Measurements from ENCODE around the gene ATF3.
A peak's percentile ranks its signal among the peaks of the same experiment; 100 is the strongest.
"Not testable (repeated sequence)": the region's sequence is repeated elsewhere in the genome, so short reads cannot be mapped to it uniquely, and the experiment has no call there.

ATF3 gene

DNA sequence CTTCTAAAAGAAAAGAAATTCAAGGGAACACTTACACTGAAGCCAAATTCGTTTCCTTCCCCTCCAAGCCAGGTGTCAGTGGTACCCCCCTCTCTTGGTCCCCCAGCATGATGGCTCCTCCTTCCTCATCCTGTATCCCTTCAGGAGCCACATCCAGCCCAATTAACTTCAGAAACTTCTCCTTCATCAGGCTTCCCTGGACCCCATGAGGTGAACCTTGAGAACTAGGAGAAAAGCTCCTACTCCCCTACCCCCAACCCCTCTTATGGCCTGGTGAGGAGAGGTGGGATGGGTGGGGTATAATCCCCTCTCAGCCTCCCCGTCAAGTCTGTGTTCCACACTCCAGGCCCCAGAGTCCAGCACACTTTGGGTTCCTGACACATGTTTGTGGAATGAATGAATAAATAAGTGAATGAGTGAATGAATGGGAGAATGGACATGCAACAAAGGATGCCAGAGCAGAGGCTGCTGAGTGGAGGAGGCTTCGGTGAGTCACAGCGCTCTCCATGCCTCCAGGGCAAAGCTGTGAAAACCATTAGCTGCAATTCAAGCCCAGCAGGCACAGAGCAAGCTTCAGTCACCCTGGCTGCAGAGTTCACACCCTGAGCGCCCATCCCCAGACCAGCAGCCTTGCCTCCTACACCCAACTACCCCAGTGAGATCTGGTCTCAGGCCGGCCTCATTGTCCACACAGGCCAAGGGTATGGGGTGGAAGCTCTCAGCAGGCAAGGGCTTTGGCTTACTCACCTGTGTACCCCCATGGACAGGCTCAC is 47.3 kb downstream of the ATF3 start:
- peak; percentile 7 for DNase-seq

DNA sequence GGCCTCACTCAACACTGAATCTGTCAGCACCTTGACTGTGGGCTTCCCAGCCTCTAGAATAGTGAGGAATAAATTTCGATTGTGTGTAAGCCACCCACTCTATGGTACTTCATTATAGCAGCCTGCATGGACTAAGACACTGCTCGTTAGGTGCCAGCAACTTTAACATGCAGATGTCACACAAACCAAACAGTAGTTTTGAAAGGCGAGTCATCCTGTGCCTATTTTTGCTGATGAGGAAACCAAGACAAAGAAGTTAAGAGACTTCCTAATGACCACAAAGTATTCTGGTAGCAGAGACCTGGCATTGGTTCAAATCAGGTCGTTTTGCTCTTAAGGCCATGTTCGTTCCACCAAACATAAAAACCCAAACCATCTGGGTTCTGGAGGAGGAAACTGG is 48.2 kb downstream of the ATF3 start:
- no peak for DNase-seq

- not testable (repeated sequence) for DNase-seq
Measured at GRCh38 chr1:212658250-212658649, 49.7 kb downstream of the ATF3 start.

DNA sequence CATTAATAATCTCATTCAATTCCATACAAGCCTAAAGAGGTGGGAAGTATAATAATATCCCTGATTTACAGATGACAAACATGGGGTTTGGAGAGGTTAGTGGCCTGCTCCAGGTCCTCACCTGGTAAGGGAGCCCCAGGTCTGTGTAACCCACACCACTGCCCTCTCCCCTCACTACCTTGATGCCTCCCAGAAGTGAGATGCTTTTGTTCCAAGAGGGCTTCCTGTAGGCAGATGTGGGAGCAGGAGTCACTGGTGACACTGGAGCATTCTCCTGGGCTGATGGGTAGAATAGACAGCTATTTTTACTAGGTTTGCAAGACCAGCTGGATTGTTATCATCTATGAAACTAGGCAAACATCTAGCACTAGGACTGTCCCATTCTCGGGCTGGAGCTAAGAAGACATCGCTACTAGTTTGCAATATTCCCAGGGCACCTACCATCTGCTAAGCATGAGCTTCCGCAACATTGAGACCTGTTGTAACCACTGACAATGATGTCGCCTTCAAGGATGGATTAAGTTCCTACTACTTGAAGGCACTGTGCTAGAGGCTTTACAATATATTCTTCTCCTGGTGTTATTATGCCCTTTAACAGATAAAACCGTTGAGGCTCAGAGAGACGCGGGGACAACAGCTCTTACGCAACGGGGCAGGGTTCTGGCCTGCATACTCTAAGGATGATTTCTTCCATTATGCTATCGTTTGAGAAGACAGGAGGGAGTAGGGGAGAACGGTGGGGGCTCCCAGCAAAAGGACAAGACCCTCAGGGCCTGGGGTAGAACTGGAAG is 56.0 kb downstream of the ATF3 start:
- no peak for DNase-seq

DNA sequence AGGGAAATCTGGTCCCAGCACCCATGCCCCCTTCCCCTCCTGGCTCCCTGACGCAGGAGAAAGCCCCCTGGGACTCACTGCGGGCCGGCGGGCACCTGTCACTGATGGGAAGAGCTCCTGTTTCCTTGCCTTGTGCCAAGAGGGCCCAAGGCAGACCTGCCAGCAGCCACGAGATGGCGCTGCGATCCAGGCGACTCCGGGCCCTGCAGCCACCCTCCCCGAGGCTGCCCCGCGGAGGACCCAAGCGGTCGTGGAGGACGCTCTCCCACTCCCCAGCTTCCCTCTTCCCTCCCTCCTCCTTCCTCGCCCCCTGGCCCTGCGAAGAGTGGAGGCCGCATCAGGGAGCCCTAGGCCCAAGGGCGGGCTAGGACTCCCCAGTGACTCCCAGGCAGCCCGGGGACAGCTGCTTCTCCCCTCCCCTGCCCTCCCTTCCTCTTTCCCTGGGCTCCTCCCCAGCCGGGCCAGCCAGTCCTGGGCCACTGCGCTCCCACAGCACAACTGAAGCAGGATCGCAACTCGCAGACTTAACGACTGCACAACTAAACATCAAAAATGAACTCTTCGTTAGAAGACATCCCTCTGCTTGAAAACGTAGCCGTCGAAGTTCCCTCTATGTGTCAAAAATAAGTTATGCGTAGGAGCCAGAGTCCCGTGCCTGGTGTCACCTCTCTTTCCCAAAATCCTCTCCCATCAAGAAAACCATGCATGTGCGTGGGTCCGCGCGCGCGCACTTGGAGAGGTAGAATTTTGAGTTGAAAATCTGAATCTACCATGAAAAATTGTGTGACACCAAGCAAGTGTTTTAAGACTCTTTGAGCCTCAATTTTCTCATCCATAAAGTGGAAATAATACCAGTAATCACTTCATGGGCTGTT is 56.9 kb downstream of the ATF3 start:
- peak; percentile 80 for DNase-seq

GRCh38 chr1:212666116-212666775 is 57.7 kb downstream of the ATF3 start:
- DNase-seq: no peak

DNA sequence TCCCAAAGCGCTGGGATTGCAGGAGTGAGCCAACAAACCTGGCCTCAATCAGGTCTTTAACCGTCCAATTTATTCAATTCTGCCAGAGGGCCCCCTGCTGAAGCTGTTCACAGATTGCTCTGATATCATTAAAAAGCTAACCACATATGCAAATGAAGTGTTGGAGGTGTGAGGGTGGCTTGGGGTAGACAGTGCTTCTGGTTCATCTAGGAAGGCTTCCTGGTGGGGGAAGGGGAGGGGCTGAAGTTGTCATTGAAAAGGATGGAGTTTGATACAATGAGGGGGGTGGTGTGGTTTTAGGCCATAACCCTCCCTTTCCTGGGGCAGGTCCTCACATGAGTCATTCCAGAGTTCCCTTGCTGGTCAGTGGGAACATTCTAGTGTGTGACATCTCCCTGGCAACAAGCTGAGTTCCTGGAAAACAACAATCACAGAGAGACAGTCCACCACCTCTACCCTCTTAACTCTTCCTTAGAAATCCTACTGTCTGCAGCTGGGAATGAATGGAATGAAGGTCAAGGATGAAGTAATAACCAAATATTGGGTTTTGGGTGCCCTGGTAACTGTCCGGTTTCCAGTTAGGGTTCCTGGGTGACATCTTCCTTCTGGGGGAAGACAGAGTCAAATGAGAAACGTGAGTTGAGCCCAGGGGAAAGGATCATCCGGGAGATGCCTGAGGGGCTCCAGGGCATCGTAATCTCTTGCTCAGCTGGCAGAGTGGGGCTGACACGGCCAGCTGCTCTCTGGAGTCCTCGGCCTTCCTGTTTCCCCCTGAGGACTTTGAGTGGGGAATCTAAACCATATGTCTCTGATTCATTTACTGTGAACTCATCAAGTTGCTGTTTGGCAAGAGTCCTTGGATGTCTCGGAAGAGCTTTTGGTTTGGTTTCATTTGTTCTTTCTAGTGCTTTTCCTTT is 58.9 kb downstream of the ATF3 start:
- DNase-seq: peak; percentile 93

DNA sequence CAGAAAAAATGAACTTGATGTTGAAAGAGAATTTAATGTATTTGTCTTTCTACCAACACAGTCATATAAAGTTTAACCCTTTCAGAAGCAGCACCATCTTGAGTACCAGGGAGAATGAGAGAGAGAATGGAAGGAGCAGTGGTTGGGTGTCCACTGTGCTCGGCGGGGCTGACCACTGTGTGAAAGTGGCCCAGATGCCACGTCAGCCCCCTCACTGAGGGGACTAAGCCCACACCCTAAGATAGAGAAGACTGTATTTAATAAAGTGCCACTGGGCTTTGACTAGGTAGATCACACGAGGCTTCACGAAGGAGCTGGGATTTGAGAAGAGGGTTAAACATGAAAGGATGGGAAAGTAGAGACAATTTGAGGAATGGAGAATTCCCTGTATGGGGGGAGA is 59.9 kb downstream of the ATF3 start:
- DNase-seq: no peak

DNA sequence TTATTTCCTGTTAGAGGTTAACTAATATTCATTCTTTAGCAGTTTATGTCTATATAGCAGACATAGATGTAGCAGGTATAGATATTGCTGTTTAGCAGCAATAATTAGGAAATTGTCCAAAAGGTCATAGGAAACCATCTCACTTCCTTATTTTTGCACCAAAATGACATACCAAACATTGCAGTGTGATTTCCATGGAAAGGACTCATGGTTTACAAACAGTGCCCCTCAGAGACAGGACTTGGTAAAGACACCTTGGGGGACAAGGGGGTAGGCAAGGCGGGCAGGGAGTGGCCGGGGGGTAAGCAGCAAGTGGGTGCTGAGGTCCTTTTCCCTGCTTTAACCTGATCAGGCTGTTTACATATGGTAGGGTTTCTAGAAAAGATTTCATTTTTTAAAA is 60.5 kb downstream of the ATF3 start:
- peak; percentile 22 for DNase-seq

DNA sequence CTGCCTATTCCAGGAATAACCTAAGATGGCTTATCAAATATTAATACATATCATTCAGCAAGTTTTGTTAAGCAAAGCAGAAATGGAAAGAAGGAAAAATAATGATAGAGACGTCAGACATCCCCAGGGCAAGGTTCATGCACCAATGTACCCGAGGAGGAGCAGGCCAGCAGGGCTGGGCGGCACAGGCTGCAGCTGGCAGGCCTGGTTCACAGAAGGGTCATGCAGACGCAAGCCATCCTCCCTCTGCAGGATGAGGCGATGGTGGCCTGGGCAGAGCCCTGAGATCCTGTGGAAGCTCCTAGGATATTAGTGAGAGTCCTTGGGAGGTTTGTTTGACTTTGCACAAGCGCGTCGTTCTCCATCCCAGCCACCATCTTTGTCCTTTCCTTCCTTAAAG is 61.0 kb downstream of the ATF3 start:
- DNase-seq: no peak

DNA sequence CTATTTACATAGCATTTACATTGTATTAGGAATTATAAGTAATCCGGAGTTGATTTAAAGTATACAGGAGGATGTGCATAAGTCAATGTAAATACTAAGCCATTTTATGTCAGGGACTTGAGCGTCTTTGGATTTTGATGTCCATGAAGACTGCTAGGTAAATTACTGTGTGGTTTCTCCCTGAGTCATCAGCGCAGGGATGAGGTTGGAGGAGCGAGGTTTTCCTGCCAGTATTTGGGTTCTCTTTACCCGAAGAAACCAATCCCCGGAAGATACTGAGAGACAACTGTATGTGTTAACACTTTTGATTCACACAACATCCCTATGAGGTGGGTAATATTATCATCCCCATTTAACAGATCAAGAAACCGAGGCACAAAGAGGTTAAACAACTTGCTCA is 61.7 kb downstream of the ATF3 start:
- DNase-seq: no peak
